Right kidney (tissue), 1 donor: ENCODE results near the gene KIFC1.

Experiments used
- DNase-seq: peaks from one replicate; pipeline ENCODE4 v3.0.0-alpha.2; 2016

KIFC1 gene

DNA sequence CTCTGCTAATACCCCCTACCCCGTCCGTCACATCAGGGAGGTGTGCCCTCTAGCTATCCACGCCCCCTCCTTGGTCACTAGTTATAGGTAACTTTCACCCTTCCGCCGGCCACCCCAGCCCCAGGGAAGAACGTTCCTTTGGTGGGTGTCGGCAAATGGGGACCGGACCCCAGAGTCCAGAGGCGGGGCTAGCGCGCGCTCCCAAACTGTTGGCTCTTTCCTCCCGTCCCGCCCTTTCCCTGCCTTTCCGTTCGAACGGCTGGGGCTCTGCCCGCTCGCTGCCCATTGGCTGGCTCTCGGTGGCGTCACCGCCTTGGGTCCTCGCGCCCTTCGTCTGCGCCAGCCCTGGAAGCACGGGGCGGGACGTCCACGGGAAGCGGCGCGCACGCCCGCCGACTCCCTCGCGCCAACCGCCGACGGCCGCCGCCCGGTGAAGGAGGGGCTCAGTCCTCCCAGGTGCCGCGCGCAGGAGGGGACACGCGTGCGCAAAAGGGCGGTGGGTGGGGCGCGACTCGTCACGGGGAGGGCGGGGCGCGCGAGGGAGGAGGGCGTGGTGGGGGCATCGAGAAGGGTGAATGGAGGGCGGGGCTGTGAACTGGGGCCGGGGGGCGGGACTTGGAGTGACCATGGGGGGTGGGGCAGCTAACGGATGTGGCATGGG is 18.6 kb downstream of the KIFC1 start:
- peak; percentile 94 for DNase-seq

DNA sequence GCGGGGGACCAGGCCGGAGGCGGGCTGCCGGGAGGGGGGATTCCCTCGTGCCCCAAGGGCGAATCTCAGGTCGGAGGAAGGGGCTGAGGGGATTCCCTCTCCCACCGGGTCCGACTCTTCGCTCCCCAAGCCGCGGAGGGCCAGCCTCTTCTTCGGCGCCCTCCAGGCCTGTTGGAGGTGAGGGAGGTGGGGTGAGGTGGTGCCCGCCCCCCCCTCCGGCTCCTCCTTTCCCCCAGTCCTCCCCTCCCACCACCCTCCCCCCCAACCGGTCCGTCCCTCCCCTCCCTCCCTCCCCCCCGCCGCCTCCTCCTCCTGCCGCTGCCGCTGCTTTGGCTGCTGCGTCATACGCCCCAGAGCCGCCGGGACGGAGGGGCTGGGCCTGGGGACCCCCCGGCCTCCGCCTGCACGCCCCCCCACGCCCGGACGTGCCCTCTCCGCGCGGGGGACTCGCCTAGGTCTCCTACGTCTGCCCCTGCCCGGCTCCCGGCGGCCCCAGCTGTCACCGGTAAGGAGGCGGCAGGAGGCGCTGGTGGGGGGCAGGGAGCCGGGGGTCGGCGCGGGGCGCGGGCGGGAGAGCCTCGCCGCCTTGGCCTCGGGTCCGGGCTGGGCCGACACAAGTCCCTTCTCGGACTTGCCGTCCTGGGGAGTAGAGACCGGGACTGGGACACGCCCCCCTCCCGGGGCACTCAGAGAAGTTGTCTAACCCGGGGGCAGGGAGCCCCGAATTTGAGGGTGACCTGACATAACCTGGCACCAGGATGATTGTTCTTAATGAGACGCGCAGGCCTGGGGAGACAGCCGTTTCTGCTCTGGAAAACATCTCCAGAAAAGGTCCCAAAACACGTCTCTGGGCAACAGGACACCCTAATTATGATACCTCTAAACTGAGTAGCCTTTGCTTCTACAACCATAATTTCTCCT is 19.3 kb downstream of the KIFC1 start, which contains the start of gene PHF1:
Gene PHF1, plus strand, starts transcription at position 304 of the 921 bp plus-strand sequence. CDS start 1,250 bp downstream, outside the sequence.
- peak; percentile 79 for DNase-seq

DNA sequence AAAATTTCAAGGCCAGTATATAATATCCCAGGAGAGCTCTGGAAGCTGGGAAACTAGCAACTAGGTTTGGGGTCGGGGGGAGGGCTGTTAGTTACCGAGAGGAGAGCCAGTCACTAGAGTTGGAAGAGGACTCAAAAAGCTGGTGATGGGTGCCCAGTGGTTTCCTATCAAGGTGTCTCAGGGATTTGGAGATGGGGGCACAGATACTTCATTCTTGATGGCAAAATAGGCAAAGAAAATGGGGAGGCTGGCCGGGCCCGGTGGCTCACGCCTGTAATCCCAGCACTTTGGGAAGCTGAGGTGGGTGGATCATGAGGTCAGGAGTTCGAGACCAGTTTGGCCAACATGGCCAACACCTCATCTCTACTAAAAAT is 20.0 kb downstream of the KIFC1 start:
- DNase-seq: no peak

DNA sequence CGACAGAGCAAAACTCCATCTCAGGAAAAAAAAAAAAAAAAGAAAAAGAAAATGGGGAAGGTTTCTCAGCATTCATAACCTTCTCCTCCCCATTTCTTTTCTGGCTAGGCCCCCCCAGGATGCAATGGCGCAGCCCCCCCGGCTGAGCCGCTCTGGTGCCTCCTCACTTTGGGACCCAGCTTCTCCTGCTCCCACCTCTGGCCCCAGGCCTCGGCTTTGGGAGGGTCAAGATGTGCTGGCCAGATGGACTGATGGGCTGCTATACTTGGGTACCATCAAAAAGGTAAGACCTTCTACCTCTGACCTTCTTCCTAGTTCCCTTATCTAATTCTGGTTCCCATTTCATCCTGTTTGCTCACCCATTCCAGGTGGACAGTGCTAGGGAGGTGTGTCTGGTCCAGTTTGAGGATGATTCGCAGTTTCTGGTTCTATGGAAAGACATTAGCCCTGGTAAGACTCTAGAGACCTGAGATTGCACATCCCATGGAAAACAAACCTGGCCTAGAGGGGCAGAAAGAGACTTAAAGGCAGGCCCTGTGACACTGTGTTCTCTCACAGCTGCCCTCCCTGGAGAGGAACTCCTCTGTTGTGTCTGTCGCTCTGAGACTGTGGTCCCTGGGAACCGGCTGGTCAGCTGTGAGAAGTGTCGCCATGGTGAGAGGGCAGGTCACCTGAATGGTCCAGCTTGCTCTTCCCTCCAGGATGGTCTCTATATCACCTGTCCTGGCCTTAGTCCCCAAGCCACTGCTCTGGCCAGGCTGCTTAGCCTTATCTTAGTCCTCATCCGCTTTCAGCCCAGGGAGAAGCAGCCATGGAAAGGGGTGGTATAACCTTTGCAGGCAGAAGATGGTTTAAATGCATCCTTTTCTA is 20.8 kb downstream of the KIFC1 start:
- no peak for DNase-seq

DNA sequence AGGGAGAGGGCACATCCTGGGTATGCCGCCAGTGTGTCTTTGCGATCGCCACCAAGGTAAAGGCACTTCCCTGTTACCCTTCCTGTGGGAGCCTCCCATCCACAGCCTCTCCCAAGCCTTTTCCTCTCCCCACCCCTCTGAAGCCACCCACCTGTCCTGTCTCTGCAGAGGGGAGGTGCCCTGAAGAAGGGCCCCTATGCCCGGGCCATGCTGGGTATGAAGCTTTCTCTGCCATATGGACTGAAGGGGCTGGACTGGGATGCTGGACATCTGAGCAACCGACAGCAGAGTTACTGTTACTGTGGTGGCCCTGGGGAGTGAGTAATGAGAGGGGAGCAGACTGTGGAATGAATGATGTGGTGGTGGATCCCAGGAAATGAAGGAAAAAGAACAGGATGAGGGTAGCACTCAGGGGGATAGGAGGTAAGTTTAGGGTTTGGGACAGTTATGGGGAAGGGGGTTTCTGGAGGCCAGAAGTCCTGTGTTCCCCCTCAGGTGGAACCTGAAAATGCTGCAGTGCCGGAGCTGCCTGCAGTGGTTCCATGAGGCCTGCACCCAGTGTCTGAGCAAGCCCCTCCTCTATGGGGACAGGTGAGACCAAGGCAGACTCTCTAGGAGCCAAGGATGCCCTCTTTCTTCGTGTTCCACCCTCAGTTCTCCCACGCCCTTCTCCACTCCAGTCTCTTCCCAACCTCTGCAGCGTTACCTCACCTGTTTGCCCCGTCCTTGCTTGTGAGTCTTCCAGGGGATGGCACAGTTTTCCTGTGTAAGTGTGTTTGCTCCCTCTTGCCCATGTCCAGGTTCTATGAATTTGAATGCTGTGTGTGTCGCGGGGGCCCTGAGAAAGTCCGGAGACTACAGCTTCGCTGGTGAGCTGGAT is 21.9 kb downstream of the KIFC1 start:
- no peak for DNase-seq

DNA sequence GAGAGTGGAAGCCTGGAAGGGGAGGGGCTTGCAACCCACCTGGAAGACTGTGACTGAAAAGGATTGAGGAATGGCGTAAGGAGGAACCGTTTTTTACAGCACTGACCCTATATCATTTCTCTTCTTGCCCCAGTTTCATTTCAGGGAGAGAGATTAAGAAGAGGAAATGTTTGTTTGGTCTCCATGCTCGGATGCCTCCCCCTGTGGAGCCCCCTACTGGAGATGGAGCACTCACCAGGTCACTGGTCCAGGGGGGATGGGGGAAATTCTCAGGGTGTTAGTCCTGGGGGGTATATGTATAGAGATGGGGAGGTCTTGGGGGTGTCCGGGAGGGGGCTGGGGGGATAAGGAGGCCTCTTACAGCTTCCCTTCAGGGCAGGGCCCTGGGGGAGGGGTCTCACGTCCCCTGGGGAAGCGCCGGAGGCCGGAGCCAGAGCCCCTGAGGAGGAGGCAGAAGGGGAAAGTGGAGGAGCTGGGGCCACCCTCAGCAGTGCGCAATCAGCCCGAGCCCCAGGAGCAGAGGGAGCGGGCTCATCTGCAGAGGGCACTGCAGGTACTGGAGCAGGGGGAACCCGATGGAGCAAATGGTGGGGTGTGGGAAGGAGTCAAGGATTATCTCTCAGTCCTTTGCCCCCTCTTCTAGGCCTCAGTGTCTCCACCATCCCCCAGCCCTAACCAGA is 23.1 kb downstream of the KIFC1 start:
- no peak for DNase-seq

DNA sequence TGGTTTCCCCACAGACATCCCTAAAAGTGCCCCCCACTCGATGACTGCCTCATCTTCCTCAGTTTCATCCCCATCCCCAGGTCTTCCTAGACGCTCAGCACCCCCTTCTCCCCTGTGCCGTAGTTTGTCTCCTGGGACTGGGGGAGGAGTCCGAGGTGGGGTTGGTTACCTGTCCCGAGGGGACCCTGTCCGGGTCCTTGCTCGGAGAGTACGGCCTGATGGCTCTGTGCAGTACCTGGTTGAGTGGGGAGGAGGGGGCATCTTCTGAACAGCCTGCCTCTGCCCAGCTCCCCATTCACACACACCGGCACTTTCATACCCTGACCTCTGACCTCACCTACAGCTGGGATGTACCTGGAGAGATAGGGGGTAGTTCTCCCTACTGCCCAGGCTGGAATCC is 24.2 kb downstream of the KIFC1 start:
- DNase-seq: no peak

DNA sequence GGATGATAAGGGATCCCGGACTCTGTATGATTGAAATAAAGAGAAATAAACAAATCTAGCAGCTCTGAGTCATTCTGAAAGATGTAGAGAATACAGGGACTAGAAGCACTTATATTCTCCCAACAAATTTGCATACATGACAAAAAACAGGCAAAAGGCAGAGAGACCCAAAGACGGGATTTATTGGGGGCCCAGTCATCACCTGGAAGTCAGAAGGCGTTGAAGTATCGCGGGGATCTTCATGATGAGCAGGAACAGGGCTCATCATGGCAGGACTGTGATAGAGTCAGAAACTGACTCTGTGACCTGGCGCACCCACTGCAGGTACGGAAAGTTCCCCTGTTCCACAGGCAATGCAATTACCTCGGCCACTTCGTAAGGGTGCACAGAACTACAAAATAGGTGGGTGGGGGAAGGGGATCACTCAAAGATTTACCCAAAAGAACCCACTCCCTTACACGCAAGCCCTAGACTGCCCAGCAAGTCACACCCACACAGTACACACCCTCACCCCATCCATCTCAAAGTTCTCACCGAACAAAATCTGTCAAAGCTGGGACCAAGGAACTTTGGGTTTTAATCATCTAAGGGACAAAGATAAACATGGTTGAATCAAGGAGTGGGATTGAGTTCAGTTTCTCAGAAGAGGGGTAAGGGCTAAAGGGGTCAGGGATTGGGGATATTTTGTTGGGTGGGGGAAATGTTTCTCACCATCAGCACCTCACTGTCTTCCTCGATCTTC is 24.9 kb downstream of the KIFC1 start:
- no peak for DNase-seq

DNA sequence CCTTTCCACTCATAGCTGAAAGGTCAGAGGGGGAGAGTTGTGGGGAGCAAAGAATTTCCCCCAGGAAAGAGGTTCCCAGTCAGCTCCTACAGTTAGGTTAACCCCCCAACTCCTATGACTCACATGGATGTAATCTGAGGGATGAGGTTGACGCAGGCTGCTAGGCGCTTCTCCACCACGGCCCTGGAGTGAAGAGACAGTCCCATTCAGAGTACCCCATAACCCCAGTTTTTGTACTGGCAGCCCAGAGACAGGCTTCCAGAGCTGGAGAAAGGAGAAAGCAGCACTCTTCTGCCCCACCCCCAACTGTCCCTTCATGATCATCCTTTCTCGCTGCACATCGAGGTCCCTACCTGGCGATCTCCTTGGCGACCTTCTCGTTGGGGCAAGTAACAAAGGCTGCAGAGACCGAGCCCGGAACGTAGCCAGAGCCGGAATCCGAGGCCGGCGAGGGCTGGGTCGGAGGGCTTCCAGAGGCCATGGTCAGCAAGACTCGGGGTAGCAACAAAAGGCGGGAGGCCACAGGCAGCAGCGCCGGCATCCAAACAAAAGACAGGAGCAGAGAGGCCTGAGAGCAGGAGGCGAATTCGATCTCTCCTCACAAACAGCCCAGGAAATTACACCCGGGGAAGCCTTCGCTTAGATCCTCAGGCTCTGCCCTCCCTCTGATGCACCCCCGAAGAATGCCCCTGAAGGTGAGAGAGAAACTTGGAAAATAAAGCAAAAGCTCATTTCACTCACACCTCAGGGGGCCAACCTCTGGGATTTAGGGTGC is 25.7 kb downstream of the KIFC1 start:
- no peak for DNase-seq

DNA sequence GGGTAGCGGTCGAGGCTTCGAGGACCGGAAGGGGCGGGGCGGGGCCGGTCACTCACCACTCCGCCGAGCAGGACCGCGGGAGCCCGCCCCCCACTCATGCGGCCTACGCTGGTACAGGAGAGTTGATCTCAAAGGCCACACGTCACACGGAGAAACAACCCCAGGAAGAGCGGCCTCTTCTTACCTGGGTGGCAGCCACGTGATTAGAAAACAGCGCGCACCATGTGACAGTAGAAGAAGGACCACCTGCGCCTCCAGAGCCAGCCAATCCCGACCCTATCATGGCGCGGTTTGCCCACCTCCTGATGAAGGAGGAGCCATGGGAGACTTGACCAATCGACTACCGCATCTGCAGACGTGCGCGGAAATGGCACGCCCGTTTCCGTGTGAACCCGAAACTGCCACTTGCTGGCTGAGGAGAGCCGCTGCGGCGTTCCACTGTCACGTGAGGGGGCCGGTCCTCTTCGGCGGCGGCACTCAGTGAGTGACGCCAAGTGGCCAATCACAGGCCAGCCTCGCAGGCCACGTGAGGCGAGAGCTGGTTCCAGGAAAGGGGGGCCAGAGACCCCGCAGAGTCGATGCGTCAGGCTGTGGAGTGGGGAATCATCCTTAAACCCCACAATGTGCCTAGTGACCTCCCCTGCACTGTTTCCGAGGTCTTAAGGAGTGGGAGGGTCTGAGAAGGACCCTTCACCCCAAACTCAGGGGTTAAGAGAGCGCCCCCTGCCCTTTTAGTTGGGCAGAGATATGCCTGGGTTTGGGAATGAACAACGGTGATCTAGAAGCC is 26.5 kb downstream of the KIFC1 start, which contains the start of gene CUTA:
Gene CUTA, minus strand, starts transcription at position 205 of the 787 bp plus-strand sequence. Its CDS starts 107 bp downstream, at position 98.
- peak; percentile 91 for DNase-seq

DNA sequence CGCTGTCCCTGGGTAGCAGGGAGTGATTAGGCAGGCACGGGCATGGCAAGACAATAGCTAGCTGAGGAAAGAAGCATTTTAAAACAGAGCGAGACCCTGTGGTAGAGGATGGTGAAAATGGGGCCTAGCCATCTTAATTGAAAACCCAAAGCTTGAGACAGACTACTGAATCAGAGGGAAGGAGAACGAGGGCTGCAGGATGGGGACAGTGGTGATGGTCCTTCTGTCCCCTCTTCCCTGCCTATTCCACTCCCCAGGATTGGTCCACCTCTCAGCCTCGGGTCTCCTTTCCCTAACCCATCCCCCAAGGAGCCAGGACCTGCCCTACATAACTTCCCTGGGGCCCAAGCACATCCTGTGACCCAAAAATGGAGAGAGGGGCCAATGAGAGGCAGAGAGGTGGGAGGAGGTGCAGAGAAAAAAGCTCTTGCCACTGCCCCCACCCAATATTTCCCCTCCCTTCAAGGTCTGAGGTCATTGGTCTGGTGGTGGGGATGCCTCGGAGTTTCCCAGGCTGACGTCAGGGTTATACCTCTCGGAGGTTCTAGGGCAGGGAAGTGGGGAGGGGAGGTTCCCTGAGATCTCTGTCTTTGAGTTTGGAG is 27.2 kb downstream of the KIFC1 start:
- DNase-seq: no peak

DNA sequence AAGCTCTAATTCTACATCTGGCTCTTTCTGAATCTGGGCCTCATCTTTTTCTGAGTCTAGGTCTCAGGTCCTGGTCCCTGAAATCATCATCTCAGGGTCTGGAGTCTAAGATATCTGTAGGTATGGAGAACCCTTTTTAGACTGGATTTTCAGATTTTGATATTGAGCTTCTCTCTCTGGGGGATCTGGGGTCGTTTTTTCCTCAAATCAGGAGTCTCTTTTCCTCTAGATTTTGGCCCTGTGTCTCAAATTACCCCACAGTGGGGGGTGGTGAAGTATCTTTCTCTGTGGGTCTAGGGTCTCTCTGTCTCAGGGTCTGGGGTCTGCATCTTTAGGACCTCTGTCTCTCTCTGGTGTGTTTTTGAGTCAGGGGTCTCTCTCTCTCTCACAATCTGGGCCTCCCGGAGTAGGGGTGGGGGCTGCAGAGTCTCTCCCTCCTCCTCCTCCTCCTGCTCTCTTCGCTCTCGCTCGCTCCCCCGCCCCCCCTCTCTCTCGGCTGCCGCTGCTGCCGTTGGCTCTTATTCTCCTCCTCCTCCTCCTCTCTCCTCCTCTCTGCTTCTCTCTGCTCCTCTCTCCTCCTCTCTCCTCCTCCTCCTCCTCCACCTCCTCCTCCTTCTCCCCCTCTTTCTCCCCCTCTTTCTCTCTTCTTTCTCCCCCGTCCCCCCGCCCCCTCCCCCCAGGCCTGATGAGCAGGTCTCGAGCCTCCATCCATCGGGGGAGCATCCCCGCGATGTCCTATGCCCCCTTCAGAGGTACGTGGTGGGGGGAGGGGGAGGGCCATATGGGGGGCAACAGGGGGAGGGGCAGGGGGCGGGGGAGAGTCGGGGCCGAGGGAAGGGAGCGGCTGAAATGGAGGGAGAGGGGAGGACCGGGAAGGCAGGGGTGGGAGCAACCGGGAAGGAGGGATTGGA is 28.2 kb downstream of the KIFC1 start, which contains the start of gene SYNGAP1:
Gene SYNGAP1, plus strand, starts transcription at position 486 of the 911 bp plus-strand sequence. Its CDS starts 200 bp downstream, at position 686.
- DNase-seq: peak; percentile 60

DNA sequence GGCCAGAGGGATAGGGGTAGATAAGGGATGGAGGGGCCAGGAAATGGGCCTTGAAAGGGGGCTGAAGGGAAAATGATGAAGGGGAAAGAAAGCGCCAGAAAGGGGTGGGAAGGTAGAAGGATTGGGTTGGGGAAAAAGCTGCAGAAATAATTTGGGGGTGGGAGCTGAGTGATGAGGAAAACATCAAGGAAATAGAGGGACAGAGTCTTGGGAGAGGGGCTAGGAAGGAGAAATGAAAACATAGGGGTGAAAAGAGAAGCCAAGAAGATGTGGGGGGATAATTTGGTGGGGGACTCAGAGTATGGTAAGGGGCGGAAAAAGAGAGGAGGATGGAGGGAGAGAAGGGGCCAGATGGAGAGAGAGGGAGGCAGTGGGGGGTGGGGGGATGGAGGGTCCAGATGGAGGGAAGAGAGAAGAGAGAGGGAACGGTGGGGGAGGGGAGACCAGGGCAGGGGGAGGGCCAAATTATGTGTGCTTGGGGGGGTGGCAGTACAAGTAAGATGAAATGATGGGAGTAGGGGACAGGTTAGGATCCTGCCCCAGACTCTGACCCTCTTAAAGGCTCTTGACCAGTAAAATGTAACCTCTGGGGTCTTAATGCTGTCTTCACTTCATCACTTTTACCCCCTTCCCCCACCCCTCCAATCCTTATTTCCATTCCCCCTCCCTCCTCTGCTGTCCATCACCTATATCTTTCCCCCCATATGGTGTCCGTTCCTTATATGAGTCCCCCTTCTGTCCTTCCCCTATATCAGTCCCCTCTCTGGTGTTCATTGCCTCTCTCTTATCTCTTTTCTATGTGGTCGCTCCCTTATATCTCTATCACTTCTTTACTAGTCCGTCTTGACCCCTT is 29.1 kb downstream of the KIFC1 start:
- no peak for DNase-seq

DNA sequence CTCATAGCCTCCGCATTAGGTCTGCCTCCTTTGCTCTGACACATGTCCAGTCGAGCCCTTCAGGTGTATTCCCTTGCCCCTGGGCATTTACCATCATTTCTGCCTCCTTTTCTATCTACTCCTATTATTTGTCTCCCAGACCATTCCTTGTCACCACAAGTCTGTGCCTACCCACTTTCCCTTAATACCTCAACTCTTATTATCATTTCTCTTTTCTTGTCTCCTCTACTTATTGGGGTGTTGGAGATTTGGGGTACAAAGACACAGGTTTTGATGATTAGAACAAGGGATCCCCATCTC is 29.7 kb downstream of the KIFC1 start:
- DNase-seq: no peak

DNA sequence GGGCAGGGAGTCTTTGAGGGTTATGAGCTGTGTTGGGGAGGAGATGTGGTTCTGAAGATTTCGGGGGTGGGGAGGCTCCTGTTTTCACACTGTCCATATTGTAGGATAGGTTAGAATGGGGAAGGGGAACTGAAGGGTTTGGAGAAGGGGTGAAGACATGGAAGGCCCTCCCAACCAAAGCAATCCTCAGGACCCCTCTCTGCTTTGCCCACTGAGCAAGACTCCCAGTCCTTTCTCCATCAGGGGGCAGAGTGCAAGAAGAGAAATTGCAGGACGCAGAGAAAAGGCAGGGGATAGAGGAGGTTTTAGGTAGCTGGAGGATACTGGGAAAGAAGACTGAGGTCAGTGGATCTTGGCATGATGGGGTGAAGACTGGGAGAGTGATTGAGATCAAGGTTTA is 32.2 kb downstream of the KIFC1 start:
- no peak for DNase-seq
